LNCaP clone FGC (cell line): ENCODE measurements around the gene ALOX15.
A peak's percentile ranks its signal among the peaks of the same experiment; 100 is the strongest.
"Not testable (repeated sequence)": the region's sequence is repeated elsewhere in the genome, so short reads cannot be mapped to it uniquely, and the experiment has no call there.

Experiments used
- DNase-seq: peaks from one replicate; pipeline ENCODE4 v3.0.0-alpha.2; 2011; ENCODE audit warnings: low read depth
- H3K4me3 ChIP-seq: 2 replicates; pipeline ENCODE4 v1.5.1; 2011; ENCODE audit warnings: mild to moderate bottlenecking, low read depth, low read length, control low read depth
- CTCF ChIP-seq: IDR thresholded peaks from 2 replicates; pipeline ENCODE4 v1.5.1; 2012; ENCODE audit warnings: mild to moderate bottlenecking; ENCODE audit not compliant: control insufficient read depth, insufficient read depth; ENCODE audit errors: extremely low read depth

Gene ALOX15

GRCh38 chr17:4641297-4642195 is at the start of gene ALOX15:
Gene ALOX15, minus strand, starts transcription at chr17:4641678. Its CDS starts 27 bp downstream, at chr17:4641651.
- no peak for TF ChIP-seq CTCF
- H3K4me3 ChIP-seq: no peak within 1 kb of the TSS

GRCh38 chr17:4690745-4691144 is 49.3 kb upstream of the ALOX15 start:
- DNase-seq: no peak
- H3K4me3 ChIP-seq: no peak overlapping the region
- no peak for TF ChIP-seq CTCF

More at GRCh38 chr17:4641297-4642195, at the start of gene ALOX15:
- no peak for DNase-seq

- not testable (repeated sequence) for H3K4me3 ChIP-seq, DNase-seq
Observed at GRCh38 chr17:4689872-4690271, 48.4 kb upstream of the ALOX15 start.

GRCh38 chr17:4683739-4684138 is 42.3 kb upstream of the ALOX15 start:
- H3K4me3 ChIP-seq, DNase-seq: not testable (repeated sequence)

GRCh38 chr17:4679658-4680057 is 38.2 kb upstream of the ALOX15 start:
- H3K4me3 ChIP-seq: no peak overlapping the region
- TF ChIP-seq CTCF: no peak
- peak; percentile 11 for DNase-seq

GRCh38 chr17:4678448-4679026 is 37.1 kb upstream of the ALOX15 start:
- peak; percentile 40 for DNase-seq
- TF ChIP-seq CTCF: no peak
- H3K4me3 ChIP-seq: no peak overlapping the region

- no peak for TF ChIP-seq CTCF
- no peak for DNase-seq
- no peak overlapping the region for H3K4me3 ChIP-seq
Observed at GRCh38 chr17:4676791-4677190, 35.3 kb upstream of the ALOX15 start.

- no peak overlapping the region for H3K4me3 ChIP-seq
- no peak for TF ChIP-seq CTCF
- DNase-seq: no peak
Observed at GRCh38 chr17:4675791-4676190, 34.3 kb upstream of the ALOX15 start.
